CD8-positive, alpha-beta memory T cell (primary cell): Measurements from ENCODE around the gene SCGB1D4. TPM values are rescaled to one million over a fixed set of nuclear protein-coding genes. Genes with fewer than 3 reads are reported as not detected.

ENCODE experiments used
- CTCF ChIA-PET: fragments of 350-600 bp; sonication (Branson Sonifier 250); formaldehyde crosslinking; loops from one replicate; lab custom pipeline; 2021; ENCODE audit warnings: antibody characterized with exemption; lab: Charles Lee
- POLR2A ChIA-PET: fragments of 350-600 bp; sonication (Branson Sonifier 250); formaldehyde crosslinking; loops from one replicate; lab custom pipeline; 2021; ENCODE audit warnings: antibody characterized with exemption; lab: Charles Lee
- DNase-seq, 5 donors: peaks; one replicate each; pipeline versions ENCODE4 v3.0.0 to v3.0.0-alpha.2; 2020 to 2022; ENCODE audit warnings: mixed read lengths in 1 of 5
- H3K27ac ChIP-seq: one replicate; pipeline ENCODE4 v1.7.0; 2013; ENCODE audit warnings: low read depth, mild to moderate bottlenecking, low read length, moderate library complexity
- H3K27me3 ChIP-seq: 2 replicates; pipeline ENCODE4 v1.7.0; 2013; ENCODE audit warnings: low read length, mild to moderate bottlenecking; ENCODE audit not compliant: insufficient read depth, poor library complexity, severe bottlenecking
- H3K36me3 ChIP-seq: 2 replicates; pipeline ENCODE4 v1.7.0; 2013; ENCODE audit warnings: mild to moderate bottlenecking, low read length, moderate library complexity; ENCODE audit not compliant: insufficient read depth
- H3K4me1 ChIP-seq: 2 replicates; pipeline ENCODE4 v1.7.0; 2013; ENCODE audit warnings: mild to moderate bottlenecking, low read length, moderate library complexity; ENCODE audit not compliant: insufficient read depth
- H3K4me3 ChIP-seq: 2 replicates; pipeline ENCODE4 v1.7.0; 2013; ENCODE audit warnings: mild to moderate bottlenecking, low read length
- H3K9me3 ChIP-seq: 2 replicates; pipeline ENCODE4 v1.7.0; 2013; ENCODE audit warnings: mild to moderate bottlenecking, low read length
- H3K27ac Mint-ChIP-seq, 8 donors: one replicate each; pipeline ENCODE4 v1.8.0; 2020 to 2021; ENCODE audit warnings: mixed read lengths in 8 of 8, mild to moderate bottlenecking in 6 of 8, inconsistent platforms in 3 of 8, moderate library complexity in 3 of 8
- H3K27me3 Mint-ChIP-seq, 2 donors: one replicate each; pipeline ENCODE4 v1.8.0; 2020 to 2021; ENCODE audit warnings: mixed read lengths in 2 of 2, mild to moderate bottlenecking in 1 of 2, moderate library complexity in 1 of 2
- H3K36me3 Mint-ChIP-seq, 3 donors: one replicate each; pipeline ENCODE4 v1.8.0; 2020 to 2021; ENCODE audit warnings: mixed read lengths in 3 of 3, inconsistent platforms in 1 of 3, mild to moderate bottlenecking in 1 of 3
- H3K4me1 Mint-ChIP-seq, 3 donors: one replicate each; pipeline ENCODE4 v1.8.0; 2020 to 2021; ENCODE audit warnings: mixed read lengths in 3 of 3, inconsistent platforms in 1 of 3, mild to moderate bottlenecking in 1 of 3
- H3K4me3 Mint-ChIP-seq, 7 donors: one replicate each; pipeline ENCODE4 v1.8.0; 2020 to 2021; ENCODE audit warnings: mixed read lengths in 7 of 7, mild to moderate bottlenecking in 6 of 7, moderate library complexity in 4 of 7, inconsistent platforms in 2 of 7
- H3K9me3 Mint-ChIP-seq, 5 donors: one replicate each; pipeline ENCODE4 v1.8.0; 2020 to 2022; ENCODE audit warnings: mixed read lengths in 5 of 5, mild to moderate bottlenecking in 3 of 5, moderate library complexity in 2 of 5, inconsistent platforms in 1 of 5
- polyA plus RNA-seq: library from polyadenylated mRNA; unstranded; fragments of 300-500 nt; fragmentation: Illumina TruSeq; gene quantifications from one replicate; pipeline ENCODE4 v1.2.3, GENCODE V29; 2021
- total RNA-seq, 2 experiments: library from RNA; stranded (reverse); gene quantifications; one replicate each; pipeline ENCODE4 v1.2.3, GENCODE V29; 2021

Gene SCGB1D4
- total and polyA plus RNA-seq, 3 experiments from 2014 or later, result not detected

DNA sequence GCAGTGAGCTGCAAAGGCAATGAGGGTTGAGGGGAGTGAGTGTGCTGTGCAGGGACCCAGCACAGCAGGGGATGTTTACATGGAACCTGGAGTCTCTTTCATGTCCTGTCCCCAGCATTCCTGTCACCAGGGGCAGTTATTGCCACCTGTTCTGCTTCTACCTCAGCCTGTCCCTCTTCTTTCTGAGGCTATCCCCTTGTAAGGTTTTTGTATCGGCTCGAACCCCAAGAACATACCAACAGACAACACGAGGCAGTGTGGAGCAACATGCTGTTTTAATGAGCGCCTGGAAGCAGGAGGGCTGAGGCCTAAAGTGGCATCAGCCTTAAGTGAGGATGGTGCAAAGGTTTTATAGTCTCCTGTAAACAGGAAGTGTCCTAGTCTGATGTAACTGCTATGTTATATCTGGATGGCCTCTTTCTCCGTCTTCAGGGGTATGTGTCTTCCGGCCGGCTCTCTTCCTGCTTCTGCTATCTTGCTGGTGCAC, 25.0 kb downstream of the SCGB1D4 start:
- no peaks in the 10 kb centered on the region for H3K27me3 ChIP-seq
- no peak overlapping the region for H3K4me3 Mint-ChIP-seq
- ChIA-PET POLR2A (no interaction called here), CTCF (no interaction called here)
- no peak overlapping the region for H3K27ac ChIP-seq
- no peak for DNase-seq
- no peaks in the 10 kb centered on the region for H3K4me1 Mint-ChIP-seq
- H3K27me3 Mint-ChIP-seq, result peaks cover 1% of the 10 kb centered on the region in 2 donors
- no peak overlapping the region for H3K4me3 ChIP-seq
- no peaks in the 10 kb centered on the region for H3K36me3 ChIP-seq
- H3K9me3 Mint-ChIP-seq, result no peaks in the 10 kb centered on the region
- no peaks in the 10 kb centered on the region for H3K36me3 Mint-ChIP-seq
- no peaks in the 10 kb centered on the region for H3K4me1 ChIP-seq
- H3K27ac Mint-ChIP-seq, result no peak overlapping the region
- H3K9me3 ChIP-seq, result no peaks in the 10 kb centered on the region

- H3K27ac ChIP-seq, result no peak overlapping the region
- H3K27me3 ChIP-seq, result no peaks in the 10 kb centered on the region
- Mint-ChIP-seq H3K36me3 (no peaks in the 10 kb centered on the region), H3K4me1 (no peaks in the 10 kb centered on the region), H3K9me3 (no peaks in the 10 kb centered on the region), H3K27ac (no peak overlapping the region), H3K27me3 (peaks cover 3 to 6% of the 10 kb centered on the region in 2 donors), H3K4me3 (no peak overlapping the region)
- no peaks in the 10 kb centered on the region for H3K9me3 ChIP-seq
- no peaks in the 10 kb centered on the region for H3K36me3 ChIP-seq
- no peak overlapping the region for H3K4me3 ChIP-seq
- no peaks in the 10 kb centered on the region for H3K4me1 ChIP-seq
- POLR2A ChIA-PET, result no interaction called here
- no peak for DNase-seq
- CTCF ChIA-PET, result no interaction called here
These were observed 25.6 kb downstream of the SCGB1D4 start for GRCh38 chr11:62273284-62273683.

DNA sequence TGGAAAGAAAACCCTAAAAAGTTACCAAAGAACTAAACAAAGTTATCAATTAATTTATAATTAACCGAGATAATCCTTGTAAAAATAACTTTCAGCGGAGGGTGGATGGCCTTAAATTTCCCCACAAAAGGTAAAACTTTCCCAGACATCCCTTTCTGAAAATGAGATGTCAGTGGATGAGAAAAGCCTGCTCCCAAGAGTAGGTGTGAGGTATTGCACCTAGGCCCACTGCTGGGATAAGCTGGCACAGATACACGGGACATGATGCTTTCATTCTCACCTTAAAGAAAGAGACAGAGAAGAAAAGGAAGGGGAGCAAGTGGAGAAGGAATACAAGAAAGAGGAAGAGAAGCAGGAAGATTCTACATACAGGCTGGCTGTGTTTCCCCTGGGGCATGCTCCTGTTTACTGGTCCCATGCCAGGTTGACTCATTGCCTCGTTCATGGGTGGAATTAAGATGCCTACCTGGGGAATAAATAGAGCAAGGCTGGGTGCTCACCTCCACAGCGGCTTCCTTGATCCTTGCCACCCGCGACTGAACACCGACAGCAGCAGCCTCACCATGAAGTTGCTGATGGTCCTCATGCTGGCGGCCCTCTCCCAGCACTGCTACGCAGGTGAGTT, 29.1 kb downstream of the SCGB1D4 start, which contains the start of gene SCGB2A2:
SCGB2A2 (plus strand) TSS at position 505 of the 625 bp plus-strand sequence; CDS start at position 564, 59 bp downstream.
- no peak within 1 kb of the TSS for H3K27ac Mint-ChIP-seq
- DNase-seq, result no peak
- H3K4me3 ChIP-seq, result no peak within 1 kb of the TSS
- H3K9me3 ChIP-seq, result no peaks in the 10 kb centered on the region
- H3K4me3 Mint-ChIP-seq, result no peak within 1 kb of the TSS
- H3K9me3 Mint-ChIP-seq, result no peaks in the 10 kb centered on the region
- H3K4me1 Mint-ChIP-seq, result no peaks in the 10 kb centered on the region
- no peaks in the 10 kb centered on the region for H3K36me3 Mint-ChIP-seq
- peaks cover 5 to 22% of the 10 kb centered on the region in 2 donors for H3K27me3 Mint-ChIP-seq
- ChIA-PET CTCF (no interaction called here), POLR2A (no interaction called here)
- H3K27ac ChIP-seq, result no peak within 1 kb of the TSS
- no peaks in the 10 kb centered on the region for H3K27me3 ChIP-seq
- no peaks in the 10 kb centered on the region for H3K4me1 ChIP-seq
- no peaks in the 10 kb centered on the region for H3K36me3 ChIP-seq

- CTCF ChIA-PET, result no interaction called here
These were observed 31.3 kb downstream of the SCGB1D4 start for GRCh38 chr11:62267576-62267975.

DNA sequence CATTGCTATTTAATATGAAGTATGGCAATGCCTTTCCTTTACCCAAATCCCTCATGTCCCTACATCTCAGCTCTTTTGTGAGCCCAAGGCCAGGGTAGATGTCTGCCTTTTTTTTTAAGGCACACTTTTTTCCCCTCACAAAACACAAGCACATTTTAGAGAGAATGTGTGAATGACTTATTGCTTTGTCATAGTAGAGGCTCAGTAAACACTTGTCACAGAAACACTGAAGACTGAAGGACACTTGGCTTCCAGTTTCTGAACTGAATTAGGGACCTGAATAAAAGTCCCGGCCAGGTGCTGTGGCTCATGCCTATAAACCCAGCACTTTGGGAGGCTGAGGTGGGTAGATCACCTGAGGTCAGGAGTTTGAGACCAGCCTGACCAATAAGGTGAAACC, 31.8 kb downstream of the SCGB1D4 start:
- Mint-ChIP-seq H3K36me3 (no peaks in the 10 kb centered on the region), H3K27me3 (peaks cover 8 to 35% of the 10 kb centered on the region in 2 donors), H3K9me3 (no peaks in the 10 kb centered on the region), H3K27ac (no peak overlapping the region), H3K4me3 (no peak overlapping the region), H3K4me1 (no peaks in the 10 kb centered on the region)
- Histone ChIP-seq H3K9me3 (no peaks in the 10 kb centered on the region), H3K36me3 (no peaks in the 10 kb centered on the region), H3K27me3 (no peaks in the 10 kb centered on the region), H3K4me3 (no peak overlapping the region), H3K4me1 (no peaks in the 10 kb centered on the region), H3K27ac (no peak overlapping the region)
- POLR2A ChIA-PET, result no interaction called here
- CTCF ChIA-PET, result no interaction called here
- no peak for DNase-seq

More at GRCh38 chr11:62267576-62267975, 31.3 kb downstream of the SCGB1D4 start:
- POLR2A ChIA-PET, result no interaction called here
- H3K4me1 Mint-ChIP-seq, result no peaks in the 10 kb centered on the region
- no peaks in the 10 kb centered on the region for H3K9me3 Mint-ChIP-seq
- no peaks in the 10 kb centered on the region for H3K4me1 ChIP-seq
- H3K9me3 ChIP-seq, result no peaks in the 10 kb centered on the region
- H3K27me3 Mint-ChIP-seq, result peaks cover 8 to 35% of the 10 kb centered on the region in 2 donors
- H3K27me3 ChIP-seq, result no peaks in the 10 kb centered on the region
- no peak overlapping the region for H3K27ac ChIP-seq
- no peaks in the 10 kb centered on the region for H3K36me3 Mint-ChIP-seq
- H3K27ac Mint-ChIP-seq, result peak overlapping the region in 1 of 8 donors; percentile 34
- no peaks in the 10 kb centered on the region for H3K36me3 ChIP-seq
- no peak overlapping the region for H3K4me3 ChIP-seq
- DNase-seq, result no peak
- H3K4me3 Mint-ChIP-seq, result no peak overlapping the region

DNA sequence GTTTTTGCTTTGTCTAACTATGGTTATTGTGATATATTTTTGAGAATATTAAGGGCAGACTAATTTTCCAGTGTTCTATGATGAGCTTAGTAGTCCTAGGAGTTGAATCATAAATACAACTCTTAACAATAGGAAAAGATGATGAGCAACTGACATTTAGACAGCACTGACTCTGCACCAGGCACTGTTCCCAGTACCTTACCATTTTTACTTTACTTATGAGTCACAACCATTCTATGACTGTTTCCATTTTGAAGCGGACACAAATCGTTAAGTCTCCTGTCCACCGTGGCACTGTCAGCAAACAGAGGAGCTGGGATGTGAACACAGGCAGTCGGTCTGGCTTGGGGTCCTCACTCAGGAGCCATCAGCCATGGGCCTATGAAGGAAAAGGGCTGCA, 32.3 kb downstream of the SCGB1D4 start:
- Histone ChIP-seq H3K9me3 (no peaks in the 10 kb centered on the region), H3K27ac (no peak overlapping the region), H3K27me3 (no peaks in the 10 kb centered on the region), H3K4me1 (no peaks in the 10 kb centered on the region), H3K4me3 (no peak overlapping the region), H3K36me3 (no peaks in the 10 kb centered on the region)
- no peaks in the 10 kb centered on the region for H3K36me3 Mint-ChIP-seq
- H3K9me3 Mint-ChIP-seq, result no peaks in the 10 kb centered on the region
- DNase-seq, result no peak
- no peaks in the 10 kb centered on the region for H3K4me1 Mint-ChIP-seq
- H3K27ac Mint-ChIP-seq, result peak overlapping the region in 1 of 8 donors; percentile 56
- POLR2A ChIA-PET, result no interaction called here
- H3K4me3 Mint-ChIP-seq, result no peak overlapping the region
- CTCF ChIA-PET, result no interaction called here
- H3K27me3 Mint-ChIP-seq, result peaks cover 12 to 37% of the 10 kb centered on the region in 2 donors

GRCh38 chr11:62264004-62264403, 34.9 kb downstream of the SCGB1D4 start:
- H3K27ac ChIP-seq, result no peak overlapping the region
- CTCF ChIA-PET, result no interaction called here
- H3K36me3 ChIP-seq, result no peaks in the 10 kb centered on the region
- Mint-ChIP-seq H3K36me3 (no peaks in the 10 kb centered on the region), H3K9me3 (no peaks in the 10 kb centered on the region), H3K27me3 (peaks cover 16 to 42% of the 10 kb centered on the region in 2 donors), H3K4me3 (no peak overlapping the region), H3K27ac (no peak overlapping the region), H3K4me1 (no peaks in the 10 kb centered on the region)
- POLR2A ChIA-PET, result no interaction called here
- H3K4me1 ChIP-seq, result no peaks in the 10 kb centered on the region
- no peaks in the 10 kb centered on the region for H3K9me3 ChIP-seq
- H3K27me3 ChIP-seq, result no peaks in the 10 kb centered on the region
- DNase-seq, result no peak
- no peak overlapping the region for H3K4me3 ChIP-seq

GRCh38 chr11:62260261-62260953, 38.5 kb downstream of the SCGB1D4 start:
- Mint-ChIP-seq H3K27ac (no peak overlapping the region), H3K4me3 (no peak overlapping the region), H3K36me3 (no peaks in the 10 kb centered on the region), H3K9me3 (peaks cover 0 to 2% (median 0%) of the 10 kb centered on the region in 5 donors), H3K4me1 (no peaks in the 10 kb centered on the region), H3K27me3 (peaks cover 14 to 48% of the 10 kb centered on the region in 2 donors)
- Histone ChIP-seq H3K4me3 (no peak overlapping the region), H3K27me3 (no peaks in the 10 kb centered on the region), H3K27ac (no peak overlapping the region), H3K4me1 (no peaks in the 10 kb centered on the region), H3K36me3 (no peaks in the 10 kb centered on the region), H3K9me3 (no peaks in the 10 kb centered on the region)
- ChIA-PET POLR2A (no interaction called here), CTCF (interaction anchor here (0.6 kb wide), 1 partner anchor 743 kb away, joined by 3 read pairs; no protein-coding TSS in a partner anchor)
- DNase-seq, result no peak
